GM23338 (cell line): ENCODE data around the gene KCNJ4. TPM values are rescaled to one million over a fixed set of nuclear protein-coding genes. Genes with fewer than 3 reads are reported as not detected.
A peak's percentile ranks its signal among the peaks of the same experiment; 100 is the strongest.

Experiments
- ATAC-seq: fragments of 200-7000 bp; cut with Tn5 transposase; 3 replicates; pipeline ENCODE4 v1.9.1; 2020
- DNase-seq: peaks from one replicate; pipeline ENCODE4 v3.0.0-alpha.2; 2015; ENCODE audit warnings: low spot score
- H2AFZ ChIP-seq: fragments of 200-600 bp; sonication (generic); 2 replicates; pipeline ENCODE4 v1.8.0; 2016; ENCODE audit warnings: antibody characterized with exemption, mild to moderate bottlenecking, moderate library complexity
- H3F3A ChIP-seq: fragments of 200-600 bp; sonication (generic); replicated peaks from 2 replicates; pipeline ENCODE4 v1.8.0; 2017; ENCODE audit warnings: antibody characterized with exemption, mixed run types, low read depth
- H3K27ac ChIP-seq: fragments of 200-600 bp; sonication (generic); 2 replicates; pipeline ENCODE4 v1.6.1; 2016; ENCODE audit warnings: low read depth
- H3K27me3 ChIP-seq: fragments of 200-600 bp; sonication (generic); 2 replicates; pipeline ENCODE4 v1.8.0; 2016; ENCODE audit warnings: mild to moderate bottlenecking, mixed run types, moderate library complexity; ENCODE audit not compliant: insufficient read depth
- H3K36me3 ChIP-seq: fragments of 200-600 bp; sonication (generic); 2 replicates; pipeline ENCODE4 v1.8.0; 2016; ENCODE audit warnings: mild to moderate bottlenecking; ENCODE audit not compliant: insufficient read depth
- H3K4me1 ChIP-seq: fragments of 200-600 bp; sonication (generic); 2 replicates; pipeline ENCODE4 v1.8.0; 2016; ENCODE audit warnings: mild to moderate bottlenecking, moderate library complexity; ENCODE audit not compliant: insufficient read depth
- H3K4me2 ChIP-seq: fragments of 200-600 bp; sonication (generic); 2 replicates; pipeline ENCODE4 v1.7.1; 2017; ENCODE audit warnings: mixed run types
- H3K4me3 ChIP-seq: fragments of 200-600 bp; sonication (generic); 2 replicates; pipeline ENCODE4 v1.6.1; 2016; ENCODE audit warnings: mixed run types
- H3K79me2 ChIP-seq: fragments of 200-600 bp; sonication (generic); replicated peaks from 2 replicates; pipeline ENCODE4 v1.8.0; 2017; ENCODE audit warnings: mild to moderate bottlenecking; ENCODE audit not compliant: insufficient read depth
- H3K9me2 ChIP-seq: fragments of 200-600 bp; sonication (generic); 2 replicates; pipeline ENCODE4 v1.8.0; 2017; ENCODE audit not compliant: insufficient read depth
- H4K20me1 ChIP-seq: fragments of 200-600 bp; sonication (generic); replicated peaks from 2 replicates; pipeline ENCODE4 v1.8.0; 2017; ENCODE audit warnings: mild to moderate bottlenecking; ENCODE audit not compliant: insufficient read depth
- H3K27ac Mint-ChIP-seq: 2 replicates; pipeline ENCODE4 v1.8.0; 2020; ENCODE audit warnings: inconsistent platforms, mild to moderate bottlenecking, moderate library complexity, mixed read lengths
- H3K27me3 Mint-ChIP-seq: 3 replicates; pipeline ENCODE4 v1.8.0; 2022; ENCODE audit warnings: low read depth, mild to moderate bottlenecking, moderate library complexity, mixed read lengths, inconsistent platforms; ENCODE audit not compliant: insufficient read depth, poor library complexity
- H3K36me3 Mint-ChIP-seq: 3 replicates; pipeline ENCODE4 v1.8.0; 2021; ENCODE audit warnings: low read depth, mild to moderate bottlenecking, inconsistent platforms, moderate library complexity, mixed read lengths
- H3K4me1 Mint-ChIP-seq: 3 replicates; pipeline ENCODE4 v1.8.0; 2020; ENCODE audit warnings: mild to moderate bottlenecking, inconsistent platforms, mixed read lengths
- H3K4me3 Mint-ChIP-seq: 3 replicates; pipeline ENCODE4 v1.8.0; 2021; ENCODE audit warnings: moderate library complexity, mild to moderate bottlenecking, inconsistent platforms, mixed read lengths
- H3K9me3 Mint-ChIP-seq: 3 replicates; pipeline ENCODE4 v1.8.0; 2020; ENCODE audit warnings: moderate library complexity, mild to moderate bottlenecking, inconsistent platforms, mixed read lengths
- CREB1 ChIP-seq: fragments of 250-450 bp; sonication (Bioruptor Pico); IDR thresholded peaks from 2 replicates; pipeline ENCODE4 v1.5.0; 2020; ENCODE audit warnings: low read depth, mild to moderate bottlenecking, moderate library complexity
- ETS1 ChIP-seq: IDR thresholded peaks from 2 replicates; pipeline ENCODE4 v1.6.1; 2016; ENCODE audit warnings: antibody characterized with exemption
- EZH2 ChIP-seq: fragments of 200-600 bp; sonication (generic); IDR thresholded peaks from one replicate; pipeline ENCODE4 v1.8.0; 2017; ENCODE audit warnings: antibody characterized with exemption, mild to moderate bottlenecking, low read depth; ENCODE audit not compliant: unreplicated experiment
- EZH2phosphoT487 ChIP-seq: fragments of 200-600 bp; sonication (generic); IDR thresholded peaks from one replicate; pipeline ENCODE4 v1.8.1; 2018; ENCODE audit warnings: antibody characterized with exemption; ENCODE audit not compliant: unreplicated experiment
- NANOG ChIP-seq: IDR thresholded peaks from 2 replicates; pipeline ENCODE4 v1.6.1; 2016; ENCODE audit warnings: antibody characterized with exemption, borderline replicate concordance
- STAT1 ChIP-seq: IDR thresholded peaks from one replicate; pipeline ENCODE4 v1.6.1; 2016; ENCODE audit warnings: antibody characterized with exemption; ENCODE audit not compliant: unreplicated experiment
- polyA plus RNA-seq: library from polyadenylated mRNA; unstranded; fragments of >200 nt; fragmentation: Nextera tagmentation; extraction: Ambion mirVana; gene quantifications from 2 replicates; pipeline ENCODE4 v1.2.1, GENCODE V29; 2016
- total RNA-seq: library from RNA; depleted of rRNA; stranded (reverse); fragments of >200 nt; shearing (Covaris generic); gene quantifications from 2 replicates; pipeline ENCODE4 v1.2.3, GENCODE V29; 2014
- TF ChIP-seq, protein P1 (sequence below): IDR thresholded peaks from one replicate; pipeline ENCODE4 v1.6.1; 2018; ENCODE audit warnings: antibody characterized with exemption; ENCODE audit not compliant: unreplicated experiment
- TF ChIP-seq, protein P2 (sequence below), 2 experiments: fragments of 200-600 bp in 1 of 2; sonication (generic) in 1 of 2; conservative IDR thresholded peaks; 2 replicates each; pipeline versions ENCODE4 v1.5.1 to v1.6.1; 2016 to 2017; ENCODE audit warnings: antibody characterized with exemption in 2 of 2, low read depth in 2 of 2, mild to moderate bottlenecking in 2 of 2, moderate library complexity in 1 of 2

The KCNJ4 gene
- total and polyA plus RNA-seq, 2 experiments from 2014 or later: 0.23 to 1.3 TPM

- Histone ChIP-seq H3K36me3 (no peaks in the 10 kb centered on the region), H3K4me2 (peak within 1 kb of the TSS; percentile 88), H4K20me1 (no peaks in the 10 kb centered on the region), H3K9me2 (no peaks in the 10 kb centered on the region), H3F3A (peaks cover 23% of the 10 kb centered on the region), H3K27me3 (peaks cover 51% of the 10 kb centered on the region), H2AFZ (peak within 1 kb of the TSS; percentile 99), H3K27ac (no peak within 1 kb of the TSS), H3K4me1 (peaks cover 14% of the 10 kb centered on the region), H3K4me3 (peak within 1 kb of the TSS; percentile 76), H3K79me2 (no peaks in the 10 kb centered on the region)
- H3K36me3 Mint-ChIP-seq: no peaks in the 10 kb centered on the region
- H3K27ac Mint-ChIP-seq: no peak within 1 kb of the TSS
- H3K9me3 Mint-ChIP-seq: no peaks in the 10 kb centered on the region; the same call in 2 of the 3 replicates
- DNase-seq (peak; percentile 51), ATAC-seq (peak; percentile 55)
- H3K27me3 Mint-ChIP-seq: peaks cover 48% of the 10 kb centered on the region
- H3K4me3 Mint-ChIP-seq: peak within 1 kb of the TSS; percentile 74
- H3K4me1 Mint-ChIP-seq: peaks cover 17% of the 10 kb centered on the region
- TF ChIP-seq ETS1 (no peak), CREB1 (CRISPR knock-in tag) (no peak), NANOG (no peak), EZH2phosphoT487 (no peak), EZH2 (no peak), STAT1 (no peak)
- TF ChIP-seq, protein P1, sequence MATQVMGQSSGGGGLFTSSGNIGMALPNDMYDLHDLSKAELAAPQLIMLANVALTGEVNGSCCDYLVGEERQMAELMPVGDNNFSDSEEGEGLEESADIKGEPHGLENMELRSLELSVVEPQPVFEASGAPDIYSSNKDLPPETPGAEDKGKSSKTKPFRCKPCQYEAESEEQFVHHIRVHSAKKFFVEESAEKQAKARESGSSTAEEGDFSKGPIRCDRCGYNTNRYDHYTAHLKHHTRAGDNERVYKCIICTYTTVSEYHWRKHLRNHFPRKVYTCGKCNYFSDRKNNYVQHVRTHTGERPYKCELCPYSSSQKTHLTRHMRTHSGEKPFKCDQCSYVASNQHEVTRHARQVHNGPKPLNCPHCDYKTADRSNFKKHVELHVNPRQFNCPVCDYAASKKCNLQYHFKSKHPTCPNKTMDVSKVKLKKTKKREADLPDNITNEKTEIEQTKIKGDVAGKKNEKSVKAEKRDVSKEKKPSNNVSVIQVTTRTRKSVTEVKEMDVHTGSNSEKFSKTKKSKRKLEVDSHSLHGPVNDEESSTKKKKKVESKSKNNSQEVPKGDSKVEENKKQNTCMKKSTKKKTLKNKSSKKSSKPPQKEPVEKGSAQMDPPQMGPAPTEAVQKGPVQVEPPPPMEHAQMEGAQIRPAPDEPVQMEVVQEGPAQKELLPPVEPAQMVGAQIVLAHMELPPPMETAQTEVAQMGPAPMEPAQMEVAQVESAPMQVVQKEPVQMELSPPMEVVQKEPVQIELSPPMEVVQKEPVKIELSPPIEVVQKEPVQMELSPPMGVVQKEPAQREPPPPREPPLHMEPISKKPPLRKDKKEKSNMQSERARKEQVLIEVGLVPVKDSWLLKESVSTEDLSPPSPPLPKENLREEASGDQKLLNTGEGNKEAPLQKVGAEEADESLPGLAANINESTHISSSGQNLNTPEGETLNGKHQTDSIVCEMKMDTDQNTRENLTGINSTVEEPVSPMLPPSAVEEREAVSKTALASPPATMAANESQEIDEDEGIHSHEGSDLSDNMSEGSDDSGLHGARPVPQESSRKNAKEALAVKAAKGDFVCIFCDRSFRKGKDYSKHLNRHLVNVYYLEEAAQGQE: no peak
- TF ChIP-seq, protein P2, sequence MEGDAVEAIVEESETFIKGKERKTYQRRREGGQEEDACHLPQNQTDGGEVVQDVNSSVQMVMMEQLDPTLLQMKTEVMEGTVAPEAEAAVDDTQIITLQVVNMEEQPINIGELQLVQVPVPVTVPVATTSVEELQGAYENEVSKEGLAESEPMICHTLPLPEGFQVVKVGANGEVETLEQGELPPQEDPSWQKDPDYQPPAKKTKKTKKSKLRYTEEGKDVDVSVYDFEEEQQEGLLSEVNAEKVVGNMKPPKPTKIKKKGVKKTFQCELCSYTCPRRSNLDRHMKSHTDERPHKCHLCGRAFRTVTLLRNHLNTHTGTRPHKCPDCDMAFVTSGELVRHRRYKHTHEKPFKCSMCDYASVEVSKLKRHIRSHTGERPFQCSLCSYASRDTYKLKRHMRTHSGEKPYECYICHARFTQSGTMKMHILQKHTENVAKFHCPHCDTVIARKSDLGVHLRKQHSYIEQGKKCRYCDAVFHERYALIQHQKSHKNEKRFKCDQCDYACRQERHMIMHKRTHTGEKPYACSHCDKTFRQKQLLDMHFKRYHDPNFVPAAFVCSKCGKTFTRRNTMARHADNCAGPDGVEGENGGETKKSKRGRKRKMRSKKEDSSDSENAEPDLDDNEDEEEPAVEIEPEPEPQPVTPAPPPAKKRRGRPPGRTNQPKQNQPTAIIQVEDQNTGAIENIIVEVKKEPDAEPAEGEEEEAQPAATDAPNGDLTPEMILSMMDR (conservative IDR thresholded peaks at IDR 0.05; ENCODE audit: low read depth in 2 of 2): no peak
Observed at GRCh38 chr22:38467904-38468442, 13.0 kb upstream of the KCNJ4 start, which contains the start of gene KDELR3. KDELR3 (plus strand) TSS chr22:38468096; CDS start chr22:38468234, 138 bp downstream.
